HEK293T (cell line): ENCODE results near the gene BACH2.
"Not testable (repeated sequence)": the region's sequence is repeated elsewhere in the genome, so short reads cannot be mapped to it uniquely, and the experiment has no call there.

Experiments used
- CTCF ChIA-PET: fragments of 350-600 bp; formaldehyde crosslinking; extraction: SDS; loops from one replicate; lab custom pipeline; 2021; ENCODE audit warnings: antibody characterized with exemption, inconsistent platforms; lab: Yijun Ruan, JAX
- POLR2A ChIA-PET: fragments of 350-600 bp; formaldehyde crosslinking; extraction: SDS; loops from one replicate; lab custom pipeline; 2020; ENCODE audit warnings: antibody characterized with exemption, inconsistent platforms; lab: Yijun Ruan, JAX
- DNase-seq: peaks from one replicate; pipeline ENCODE4 v3.0.0; 2012; ENCODE audit warnings: mixed read lengths; ENCODE audit errors: extremely low spot score
- ARNT ChIP-seq: fragments of 450-650 bp; IDR thresholded peaks from 2 replicates; pipeline ENCODE4 v1.6.1; 2017; ENCODE audit warnings: mild to moderate bottlenecking
- BHLHE40 ChIP-seq: fragments of 450-650 bp; IDR thresholded peaks from 2 replicates; pipeline ENCODE4 v1.6.1; 2016; ENCODE audit warnings: mild to moderate bottlenecking, moderate library complexity, borderline replicate concordance
- CTBP1 ChIP-seq: fragments of 450-650 bp; IDR thresholded peaks from 2 replicates; pipeline ENCODE4 v1.6.1; 2016; ENCODE audit warnings: borderline replicate concordance
- ELF4 ChIP-seq: fragments of 450-650 bp; IDR thresholded peaks from 2 replicates; pipeline ENCODE4 v1.6.1; 2017; ENCODE audit warnings: antibody characterized with exemption
- FOXA1 ChIP-seq: fragments of 450-650 bp; IDR thresholded peaks from 2 replicates; pipeline ENCODE4 v1.6.1; 2016; ENCODE audit warnings: mild to moderate bottlenecking
- FOXK2 ChIP-seq: fragments of 450-650 bp; IDR thresholded peaks from 2 replicates; pipeline ENCODE4 v1.6.1; 2016; ENCODE audit warnings: mild to moderate bottlenecking
- FOXM1 ChIP-seq: fragments of 450-650 bp; IDR thresholded peaks from 2 replicates; pipeline ENCODE4 v1.6.1; 2017; ENCODE audit warnings: mild to moderate bottlenecking, borderline replicate concordance
- HDGF ChIP-seq: fragments of 450-650 bp; IDR thresholded peaks from 2 replicates; pipeline ENCODE4 v1.6.1; 2017; ENCODE audit warnings: antibody characterized with exemption, borderline replicate concordance
- L3MBTL2 ChIP-seq: fragments of 450-650 bp; conservative IDR thresholded peaks from 2 replicates; pipeline ENCODE4 v1.6.1; 2016; ENCODE audit warnings: mild to moderate bottlenecking
- LEF1 ChIP-seq: fragments of 450-650 bp; IDR thresholded peaks from 2 replicates; pipeline ENCODE4 v1.6.1; 2017; ENCODE audit warnings: mild to moderate bottlenecking, borderline replicate concordance
- NFRKB ChIP-seq: fragments of 450-650 bp; IDR thresholded peaks from 2 replicates; pipeline ENCODE4 v1.6.1; 2016; ENCODE audit warnings: mild to moderate bottlenecking, moderate library complexity
- SP1 ChIP-seq: fragments of 450-650 bp; IDR thresholded peaks from 2 replicates; pipeline ENCODE4 v1.6.1; 2017
- SUZ12 ChIP-seq: fragments of 450-650 bp; IDR thresholded peaks from 2 replicates; pipeline ENCODE4 v1.6.1; 2016; ENCODE audit warnings: mild to moderate bottlenecking
- TARDBP ChIP-seq: fragments of 450-650 bp; IDR thresholded peaks from 2 replicates; pipeline ENCODE4 v1.6.1; 2016
- ZNF384 ChIP-seq: fragments of 450-650 bp; IDR thresholded peaks from 2 replicates; pipeline ENCODE4 v1.6.1; 2016
- TF ChIP-seq, protein P1 (sequence below): fragments of 450-650 bp; IDR thresholded peaks from 2 replicates; pipeline ENCODE4 v1.6.1; 2016

BACH2 gene

GRCh38 chr6:90066697-90067096, 229.9 kb downstream of the BACH2 start:
- ChIA-PET POLR2A (interaction anchor here (0.9 kb wide), 1 partner anchor 16 kb away, joined by 3 read pairs; no protein-coding TSS in a partner anchor), CTCF (no interaction called here)

DNA sequence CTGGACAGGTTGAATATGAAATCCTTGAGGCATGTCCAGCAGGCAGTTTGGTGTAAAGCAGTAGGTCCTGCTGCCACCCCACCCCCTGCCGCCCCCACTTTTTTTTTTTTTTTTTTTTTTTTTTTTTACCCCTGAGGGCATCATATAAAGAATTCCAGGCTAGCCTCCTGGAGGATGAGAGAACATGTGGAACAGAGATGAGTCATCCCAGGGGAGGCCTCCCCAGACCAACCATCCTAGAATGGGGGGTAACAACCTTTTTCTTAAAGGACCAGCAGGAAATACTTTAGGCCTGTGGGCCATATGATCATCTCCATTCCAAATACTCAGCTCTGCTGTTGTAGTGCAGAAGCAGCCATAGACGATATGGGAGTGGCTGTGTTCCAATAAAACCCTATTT, 231.5 kb downstream of the BACH2 start:
- POLR2A ChIA-PET, result no interaction called here
- peak; percentile 59; the same call in 1 of the 2 replicates for TF ChIP-seq ZNF384
- no peak for TF ChIP-seq ELF4
- CTCF ChIA-PET, result no interaction called here
- DNase-seq, result no peak

More at GRCh38 chr6:90066697-90067096, 229.9 kb downstream of the BACH2 start:
- TF ChIP-seq L3MBTL2 (no peak), HDGF (no peak), BHLHE40 (no peak), CTBP1 (no peak), FOXK2 (no peak), ARNT (no peak), ZNF384 (no peak), LEF1 (no peak), TARDBP (no peak), SUZ12 (no peak), FOXM1 (no peak), FOXA1 (no peak), SP1 (no peak), NFRKB (no peak)
- TF ChIP-seq, protein P1, sequence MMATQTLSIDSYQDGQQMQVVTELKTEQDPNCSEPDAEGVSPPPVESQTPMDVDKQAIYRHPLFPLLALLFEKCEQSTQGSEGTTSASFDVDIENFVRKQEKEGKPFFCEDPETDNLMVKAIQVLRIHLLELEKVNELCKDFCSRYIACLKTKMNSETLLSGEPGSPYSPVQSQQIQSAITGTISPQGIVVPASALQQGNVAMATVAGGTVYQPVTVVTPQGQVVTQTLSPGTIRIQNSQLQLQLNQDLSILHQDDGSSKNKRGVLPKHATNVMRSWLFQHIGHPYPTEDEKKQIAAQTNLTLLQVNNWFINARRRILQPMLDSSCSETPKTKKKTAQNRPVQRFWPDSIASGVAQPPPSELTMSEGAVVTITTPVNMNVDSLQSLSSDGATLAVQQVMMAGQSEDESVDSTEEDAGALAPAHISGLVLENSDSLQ, result no peak
- no peak for DNase-seq

DNA sequence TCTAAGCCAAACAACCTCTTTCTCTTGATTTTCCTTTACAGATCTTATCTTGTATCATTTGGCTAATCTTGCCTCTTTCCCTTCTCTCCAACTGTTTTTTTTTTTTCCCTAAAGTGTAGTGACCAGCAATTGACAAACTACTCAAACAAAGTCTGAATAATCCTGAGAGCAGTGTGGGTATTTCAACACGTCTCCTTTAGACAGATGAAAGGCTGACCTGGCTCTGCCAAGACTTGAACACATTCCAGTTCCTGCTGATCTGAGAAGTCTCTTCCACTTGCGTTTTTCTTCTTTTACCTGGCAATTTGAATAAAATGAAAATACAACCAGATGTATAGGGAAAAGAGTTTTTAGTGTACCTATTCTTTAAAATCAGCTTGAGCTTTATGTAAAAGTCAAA, 234.0 kb downstream of the BACH2 start:
- POLR2A ChIA-PET, result no interaction called here
- no peak for DNase-seq
- CTCF ChIA-PET, result no interaction called here
- TF ChIP-seq, protein P1, result no peak
- TF ChIP-seq SP1, result no peak
- no peak for TF ChIP-seq BHLHE40
- no peak for TF ChIP-seq SUZ12
- no peak for TF ChIP-seq L3MBTL2
- no peak for TF ChIP-seq CTBP1
- TF ChIP-seq ARNT, result no peak
- TF ChIP-seq NFRKB, result no peak
- no peak for TF ChIP-seq ELF4
- TF ChIP-seq TARDBP, result no peak
- no peak for TF ChIP-seq FOXM1
- TF ChIP-seq HDGF, result no peak

GRCh38 chr6:90062051-90062450, 234.6 kb downstream of the BACH2 start:
- CTCF ChIA-PET, result no interaction called here
- POLR2A ChIA-PET, result no interaction called here
- TF ChIP-seq, protein P1, result no peak
- TF ChIP-seq TARDBP (no peak), FOXA1 (no peak), FOXK2 (no peak), ARNT (no peak), ZNF384 (no peak), LEF1 (no peak), CTBP1 (no peak), ELF4 (no peak), HDGF (no peak), L3MBTL2 (no peak), FOXM1 (no peak), BHLHE40 (no peak), SUZ12 (no peak), NFRKB (no peak), SP1 (no peak)
- DNase-seq, result no peak

- CTCF ChIA-PET, POLR2A ChIA-PET, DNase-seq: not testable (repeated sequence)
Observed at GRCh38 chr6:90059178-90059577, 237.5 kb downstream of the BACH2 start.

GRCh38 chr6:90055924-90056323, 240.7 kb downstream of the BACH2 start:
- DNase-seq, CTCF ChIA-PET, POLR2A ChIA-PET: not testable (repeated sequence)

- POLR2A ChIA-PET, CTCF ChIA-PET, DNase-seq: not testable (repeated sequence)
Observed at GRCh38 chr6:90054193-90054592, 242.4 kb downstream of the BACH2 start.

- TF ChIP-seq ZNF384 (no peak), ARNT (no peak), FOXM1 (no peak), L3MBTL2 (no peak), TARDBP (no peak), CTBP1 (no peak), NFRKB (no peak), BHLHE40 (no peak), LEF1 (no peak), ELF4 (no peak), SUZ12 (no peak), FOXK2 (no peak), FOXA1 (no peak), SP1 (no peak), HDGF (no peak)
- TF ChIP-seq, protein P1, result no peak
- no peak for DNase-seq
- ChIA-PET CTCF (interaction anchor here (0.6 kb wide), 1 partner anchor 14 kb away, joined by 3 read pairs; no protein-coding TSS in a partner anchor), POLR2A (no interaction called here)
Observed at GRCh38 chr6:90053614-90054013, 243.0 kb downstream of the BACH2 start.
